HG02970 (cell line): ENCODE results near the gene HECTD4.
"Not testable (repeated sequence)": the region's sequence is repeated elsewhere in the genome, so short reads cannot be mapped to it uniquely, and the experiment has no call there.

Source experiments
- ATAC-seq: cut with Tn5 transposase; IDR thresholded peaks from one replicate; pipeline ENCODE4 v1.9.1; 2021; ENCODE audit warnings: mild to moderate bottlenecking, moderate library complexity, moderate number of reproducible peaks; ENCODE audit not compliant: unreplicated experiment, low FRiP score

The HECTD4 gene

GRCh38 chr12:112126911-112127310 lies 255.3 kb downstream of the HECTD4 start:
- no peak for ATAC-seq

GRCh38 chr12:112126000-112126438 lies 256.2 kb downstream of the HECTD4 start:
- ATAC-seq, result no peak

- peak; percentile 93 for ATAC-seq
Measured at GRCh38 chr12:112125250-112125999, 256.8 kb downstream of the HECTD4 start, which contains the start of gene TRAFD1. TSS of gene TRAFD1 (plus strand) at chr12:112125560. CDS start at chr12:112130523, 4,963 bp downstream.

- ATAC-seq, result no peak
Measured at GRCh38 chr12:112124918-112125249, 257.3 kb downstream of the HECTD4 start.

GRCh38 chr12:112122823-112123690 lies 259.2 kb downstream of the HECTD4 start:
- ATAC-seq, result no peak

- ATAC-seq, result no peak
Measured at GRCh38 chr12:112121780-112122565, 260.3 kb downstream of the HECTD4 start.

- ATAC-seq, result no peak
Measured at GRCh38 chr12:112117685-112118084, 264.5 kb downstream of the HECTD4 start.

GRCh38 chr12:112116232-112117060 lies 265.8 kb downstream of the HECTD4 start:
- ATAC-seq, result no peak

GRCh38 chr12:112115259-112116045 lies 266.8 kb downstream of the HECTD4 start:
- no peak for ATAC-seq

- ATAC-seq, result no peak
Measured at GRCh38 chr12:112112409-112113133, 269.7 kb downstream of the HECTD4 start.

- no peak for ATAC-seq
Measured at GRCh38 chr12:112111931-112112330, 270.3 kb downstream of the HECTD4 start.

- not testable (repeated sequence) for ATAC-seq
Measured at GRCh38 chr12:112110787-112111662, 271.2 kb downstream of the HECTD4 start.
